OCI-LY3 (cell line): ENCODE measurements around the gene WDR72.

Experiments
- H2AFZ ChIP-seq: fragments of 200-600, 300-600 bp; shearing (Covaris generic); 2 replicates; pipeline ENCODE4 v1.6.0; 2014; ENCODE audit warnings: antibody characterized with exemption, low read depth, low read length
- H3K27ac ChIP-seq: fragments of 200-600, 300-600 bp; sonication (generic); 2 replicates; pipeline ENCODE4 v1.5.1; 2014; ENCODE audit warnings: mild to moderate bottlenecking, low read length, moderate library complexity, mixed read lengths
- H3K27me3 ChIP-seq: fragments of 200-600, 300-600 bp; sonication (generic); 2 replicates; pipeline ENCODE4 v1.6.1; 2014; ENCODE audit warnings: low read depth, low read length, mixed read lengths
- H3K36me3 ChIP-seq: fragments of 200-600, 300-600 bp; sonication (generic); replicated peaks from 2 replicates; pipeline ENCODE3; 2014; ENCODE audit warnings: low read depth, low read length, mixed read lengths
- H3K4me1 ChIP-seq: fragments of 300-600, 200-600 bp; sonication (generic); 2 replicates; pipeline ENCODE4 v1.6.1; 2014; ENCODE audit warnings: low read length, mixed read lengths
- H3K4me2 ChIP-seq: fragments of 200-600, 300-600 bp; sonication (generic); 2 replicates; pipeline ENCODE4 v1.6.1; 2014; ENCODE audit warnings: low read length, mixed read lengths
- H3K4me3 ChIP-seq: fragments of 300-600, 200-600 bp; sonication (generic); 2 replicates; pipeline ENCODE4 v1.5.1; 2014; ENCODE audit warnings: antibody characterized with exemption, mild to moderate bottlenecking, low read length, moderate library complexity
- H3K79me2 ChIP-seq: fragments of 300-600, 200-600 bp; shearing (Covaris generic); 2 replicates; pipeline ENCODE4 v1.6.1; 2014; ENCODE audit warnings: mild to moderate bottlenecking, low read length, mixed read lengths
- H3K9ac ChIP-seq: fragments of 300-600, 200-600 bp; shearing (Covaris generic); 2 replicates; pipeline ENCODE4 v1.6.0; 2014; ENCODE audit warnings: mild to moderate bottlenecking, low read length, moderate library complexity
- H3K9me3 ChIP-seq: fragments of 200-600, 300-600 bp; shearing (Covaris generic); 2 replicates; pipeline ENCODE4 v1.6.1; 2014; ENCODE audit warnings: low read length, mixed read lengths; ENCODE audit not compliant: insufficient read depth
- H4K20me1 ChIP-seq: fragments of 200-600, 300-600 bp; sonication (generic); 2 replicates; pipeline ENCODE4 v1.6.1; 2016; ENCODE audit warnings: low read length, mixed read lengths; ENCODE audit not compliant: insufficient read depth
- EZH2phosphoT487 ChIP-seq: fragments of 200-600 bp; shearing (Covaris generic); IDR thresholded peaks from 2 replicates; pipeline ENCODE4 v1.6.1; 2018; ENCODE audit warnings: antibody characterized with exemption, mixed run types, low read depth
- TF ChIP-seq, protein P1 (sequence below): fragments of 200-600, 300-600 bp; sonication (generic); IDR thresholded peaks from 2 replicates; pipeline ENCODE4 v1.5.1; 2014; ENCODE audit warnings: antibody characterized with exemption, low read length, low read depth

WDR72 gene

DNA sequence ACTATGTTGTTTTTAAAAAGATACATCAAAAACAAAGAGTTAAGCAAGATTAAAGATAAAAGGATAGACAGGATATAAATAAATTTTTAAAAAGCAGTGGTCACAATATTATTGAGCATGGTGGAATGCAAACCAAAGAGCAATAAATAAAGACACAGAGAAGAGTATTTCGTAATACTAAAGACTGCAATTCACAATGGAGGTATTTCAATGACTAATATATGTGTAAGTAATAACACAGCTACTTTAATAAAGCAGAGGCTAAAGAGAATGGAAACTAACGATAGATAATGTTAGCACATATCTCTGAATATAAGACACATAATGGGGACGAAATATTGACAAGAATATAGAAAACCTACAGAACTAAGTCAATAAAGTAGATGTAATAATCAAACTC is 219.6 kb downstream of the WDR72 start:
- Histone ChIP-seq H3K27ac (no peak overlapping the region), H3K4me2 (no peak overlapping the region), H2AFZ (no peak overlapping the region), H3K9me3 (no peaks in the 10 kb centered on the region), H4K20me1 (no peaks in the 10 kb centered on the region), H3K36me3 (no peaks in the 10 kb centered on the region), H3K4me1 (no peaks in the 10 kb centered on the region), H3K4me3 (no peak overlapping the region), H3K27me3 (no peaks in the 10 kb centered on the region; the same call in 1 of the 2 replicates), H3K79me2 (no peaks in the 10 kb centered on the region), H3K9ac (no peak overlapping the region)
- no peak for TF ChIP-seq EZH2phosphoT487
- TF ChIP-seq, protein P1, sequence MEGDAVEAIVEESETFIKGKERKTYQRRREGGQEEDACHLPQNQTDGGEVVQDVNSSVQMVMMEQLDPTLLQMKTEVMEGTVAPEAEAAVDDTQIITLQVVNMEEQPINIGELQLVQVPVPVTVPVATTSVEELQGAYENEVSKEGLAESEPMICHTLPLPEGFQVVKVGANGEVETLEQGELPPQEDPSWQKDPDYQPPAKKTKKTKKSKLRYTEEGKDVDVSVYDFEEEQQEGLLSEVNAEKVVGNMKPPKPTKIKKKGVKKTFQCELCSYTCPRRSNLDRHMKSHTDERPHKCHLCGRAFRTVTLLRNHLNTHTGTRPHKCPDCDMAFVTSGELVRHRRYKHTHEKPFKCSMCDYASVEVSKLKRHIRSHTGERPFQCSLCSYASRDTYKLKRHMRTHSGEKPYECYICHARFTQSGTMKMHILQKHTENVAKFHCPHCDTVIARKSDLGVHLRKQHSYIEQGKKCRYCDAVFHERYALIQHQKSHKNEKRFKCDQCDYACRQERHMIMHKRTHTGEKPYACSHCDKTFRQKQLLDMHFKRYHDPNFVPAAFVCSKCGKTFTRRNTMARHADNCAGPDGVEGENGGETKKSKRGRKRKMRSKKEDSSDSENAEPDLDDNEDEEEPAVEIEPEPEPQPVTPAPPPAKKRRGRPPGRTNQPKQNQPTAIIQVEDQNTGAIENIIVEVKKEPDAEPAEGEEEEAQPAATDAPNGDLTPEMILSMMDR = no peak

DNA sequence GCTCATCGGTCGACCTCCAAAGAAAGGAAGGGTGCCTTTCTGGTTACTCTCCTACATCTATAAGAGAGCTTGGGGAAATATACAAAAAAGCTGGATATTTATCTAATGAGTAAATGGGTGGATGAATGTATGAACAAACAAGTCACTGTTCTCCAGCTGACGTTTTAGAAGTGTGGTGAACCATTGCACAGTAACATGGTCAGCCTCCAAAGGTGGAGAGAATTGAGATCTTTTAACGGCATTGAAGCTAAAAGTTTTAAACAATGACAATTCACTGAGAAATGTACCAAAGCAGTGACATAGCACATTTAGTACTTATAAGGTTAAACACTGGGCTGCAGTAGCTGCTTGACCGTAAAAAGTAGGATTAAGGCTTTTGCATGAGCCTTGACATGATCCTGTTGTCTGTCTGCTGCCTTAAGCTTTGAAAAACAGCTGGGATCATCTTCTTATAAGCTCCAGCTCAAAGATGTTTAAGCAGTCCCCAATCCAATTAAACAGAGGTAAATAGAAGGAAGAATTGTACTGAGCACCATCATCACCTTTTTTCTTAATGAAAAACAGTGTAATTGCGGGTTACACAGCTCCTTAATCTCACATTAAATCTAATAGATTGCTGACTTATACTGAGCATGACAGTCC is 222.9 kb downstream of the WDR72 start:
- H3K4me1 ChIP-seq = no peaks in the 10 kb centered on the region
- H3K27ac ChIP-seq = no peak overlapping the region
- no peak overlapping the region for H2AFZ ChIP-seq
- H3K9ac ChIP-seq = no peak overlapping the region
- no peaks in the 10 kb centered on the region; the same call in 1 of the 2 replicates for H3K27me3 ChIP-seq
- no peaks in the 10 kb centered on the region for H4K20me1 ChIP-seq
- H3K4me3 ChIP-seq = no peak overlapping the region
- H3K4me2 ChIP-seq = no peak overlapping the region
- H3K79me2 ChIP-seq = no peaks in the 10 kb centered on the region
- TF ChIP-seq, protein P1 = no peak
- TF ChIP-seq EZH2phosphoT487 = no peak
- H3K9me3 ChIP-seq = no peaks in the 10 kb centered on the region
- no peaks in the 10 kb centered on the region for H3K36me3 ChIP-seq

DNA sequence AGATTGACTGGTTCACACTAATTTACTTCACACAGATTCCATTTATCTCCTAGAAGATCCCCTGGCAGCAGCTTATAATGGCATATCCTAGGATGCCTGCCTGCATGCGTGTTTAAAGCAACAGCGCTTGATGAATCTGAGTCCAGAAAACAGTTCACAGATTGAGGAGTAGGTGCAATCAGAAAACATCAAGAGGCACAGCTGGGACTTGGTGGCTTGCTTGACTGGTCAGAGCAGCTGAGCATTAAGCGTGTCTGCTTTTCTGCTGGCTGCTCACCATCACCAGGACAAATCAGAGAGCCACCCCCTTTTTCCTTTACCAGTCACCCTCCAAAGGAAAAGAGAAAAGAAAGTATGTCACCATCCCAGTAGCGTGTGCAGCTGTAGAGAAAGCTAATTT is 223.6 kb downstream of the WDR72 start:
- Histone ChIP-seq H3K4me3 (no peak overlapping the region), H3K4me2 (no peak overlapping the region), H3K4me1 (no peaks in the 10 kb centered on the region), H3K9ac (no peak overlapping the region), H3K9me3 (no peaks in the 10 kb centered on the region), H3K79me2 (no peaks in the 10 kb centered on the region), H3K27ac (no peak overlapping the region), H4K20me1 (no peaks in the 10 kb centered on the region), H3K27me3 (no peaks in the 10 kb centered on the region; the same call in 1 of the 2 replicates), H2AFZ (no peak overlapping the region), H3K36me3 (no peaks in the 10 kb centered on the region)
- TF ChIP-seq, protein P1 = no peak
- TF ChIP-seq EZH2phosphoT487 = no peak

DNA sequence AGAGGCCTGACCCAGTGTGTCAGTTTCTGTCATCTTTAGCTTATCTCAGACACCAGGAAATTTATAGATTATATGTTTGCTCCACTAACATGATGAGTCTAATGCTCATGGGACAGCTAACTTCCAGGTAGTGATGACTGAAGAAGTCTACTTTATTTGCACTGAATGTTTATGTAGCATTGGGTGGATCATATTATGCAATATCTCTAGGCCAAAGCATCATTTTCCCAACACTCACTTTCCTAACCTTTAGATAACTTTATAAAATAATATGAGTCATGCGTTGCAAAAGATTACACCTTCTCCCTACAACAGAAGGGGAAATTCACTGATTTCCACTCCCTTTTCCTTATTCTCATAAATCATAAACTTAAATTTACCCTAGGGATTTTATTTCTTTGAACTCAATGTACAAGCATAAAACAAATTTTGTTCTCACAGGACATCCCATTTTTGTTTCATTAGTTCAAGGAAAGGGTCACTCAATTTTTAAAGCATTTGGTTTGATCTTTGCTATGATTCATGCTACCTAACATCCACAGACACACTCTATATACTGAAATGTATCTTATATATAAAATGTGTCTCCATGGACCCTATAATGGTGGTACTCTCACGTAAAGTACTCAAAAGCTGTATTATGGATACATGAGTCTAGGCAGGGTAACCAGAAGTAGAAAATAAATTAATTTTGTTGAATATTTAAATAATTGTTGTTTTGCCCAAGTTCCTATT is 225.2 kb downstream of the WDR72 start:
- Histone ChIP-seq H3K4me3 (no peak overlapping the region), H3K9me3 (no peaks in the 10 kb centered on the region), H3K36me3 (no peaks in the 10 kb centered on the region), H2AFZ (no peak overlapping the region), H3K4me2 (no peak overlapping the region), H3K9ac (no peak overlapping the region), H3K4me1 (no peaks in the 10 kb centered on the region), H3K79me2 (no peaks in the 10 kb centered on the region), H3K27me3 (no peaks in the 10 kb centered on the region; the same call in 1 of the 2 replicates), H4K20me1 (no peaks in the 10 kb centered on the region), H3K27ac (no peak overlapping the region)
- TF ChIP-seq, protein P1 = no peak
- TF ChIP-seq EZH2phosphoT487 = no peak
